Endothelial cell (in vitro differentiated cells): Measurements from ENCODE around the gene CHID1. TPM values are rescaled to one million over a fixed set of nuclear protein-coding genes. Genes with fewer than 3 reads are reported as not detected.

Experiments
- DNase-seq: peaks from one replicate; pipeline ENCODE4 v3.0.0; 2021; ENCODE audit warnings: low spot score
- H3K27ac Mint-ChIP-seq: one replicate; pipeline ENCODE4 v1.8.0; 2021; ENCODE audit warnings: mixed read lengths, inconsistent platforms; ENCODE audit not compliant: unreplicated experiment
- H3K27me3 Mint-ChIP-seq: one replicate; pipeline ENCODE4 v1.8.0; 2021; ENCODE audit warnings: mild to moderate bottlenecking, moderate library complexity, mixed read lengths, inconsistent platforms; ENCODE audit not compliant: unreplicated experiment
- H3K36me3 Mint-ChIP-seq: one replicate; pipeline ENCODE4 v1.8.0; 2021; ENCODE audit warnings: mild to moderate bottlenecking, low read depth, mixed read lengths, inconsistent platforms; ENCODE audit not compliant: unreplicated experiment
- H3K4me1 Mint-ChIP-seq: one replicate; pipeline ENCODE4 v1.8.0; 2021; ENCODE audit warnings: mild to moderate bottlenecking, mixed read lengths, inconsistent platforms; ENCODE audit not compliant: unreplicated experiment
- H3K4me3 Mint-ChIP-seq: one replicate; pipeline ENCODE4 v1.8.0; 2021; ENCODE audit warnings: mild to moderate bottlenecking, mixed read lengths, inconsistent platforms; ENCODE audit not compliant: unreplicated experiment
- H3K9me3 Mint-ChIP-seq: one replicate; pipeline ENCODE4 v1.8.0; 2021; ENCODE audit warnings: mixed read lengths, inconsistent platforms; ENCODE audit not compliant: unreplicated experiment
- CTCF ChIP-seq: fragments of 200-600 bp; sonication (generic); IDR thresholded peaks from one replicate; pipeline ENCODE4 v1.5.0; 2021; ENCODE audit warnings: antibody characterized with exemption; ENCODE audit not compliant: unreplicated experiment
- total RNA-seq: library from RNA; stranded (reverse); fragmentation: NEBNext Ultra II Directional; extraction: Animal tissue kit (Norgen Biotek cat#: 25700); gene quantifications from one replicate; pipeline ENCODE4 v1.2.1, GENCODE V29; 2021; ENCODE audit not compliant: unreplicated experiment

The CHID1 gene
- total RNA-seq, 1 donor from 2014 or later, result 69.3 TPM

DNA sequence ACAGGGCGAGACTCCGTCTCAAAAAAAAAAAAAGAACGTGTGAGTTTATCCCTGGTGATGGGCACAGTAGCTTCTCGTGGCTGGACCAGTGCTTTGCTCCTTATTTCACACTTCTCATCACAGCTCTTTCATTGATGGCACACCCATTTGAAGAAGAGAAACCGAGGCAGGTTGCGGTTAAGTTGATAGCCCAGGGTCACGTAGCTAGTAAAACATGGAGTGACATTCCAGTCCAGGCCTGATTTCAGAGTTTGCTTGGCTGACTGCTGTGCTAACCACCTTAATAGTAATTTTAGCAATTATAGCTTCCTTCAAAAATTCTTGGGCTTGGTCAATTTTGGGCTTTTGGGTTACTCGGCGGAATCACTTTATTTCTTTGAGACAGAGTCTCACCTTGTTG is 40.9 kb upstream of the CHID1 start:
- Mint-ChIP-seq H3K27me3 (peaks cover 7% of the 10 kb centered on the region), H3K4me1 (peaks cover 28% of the 10 kb centered on the region), H3K36me3 (peaks cover 43% of the 10 kb centered on the region), H3K4me3 (no peak overlapping the region), H3K9me3 (no peaks in the 10 kb centered on the region), H3K27ac (no peak overlapping the region)
- DNase-seq, result no peak
- TF ChIP-seq CTCF, result no peak

DNA sequence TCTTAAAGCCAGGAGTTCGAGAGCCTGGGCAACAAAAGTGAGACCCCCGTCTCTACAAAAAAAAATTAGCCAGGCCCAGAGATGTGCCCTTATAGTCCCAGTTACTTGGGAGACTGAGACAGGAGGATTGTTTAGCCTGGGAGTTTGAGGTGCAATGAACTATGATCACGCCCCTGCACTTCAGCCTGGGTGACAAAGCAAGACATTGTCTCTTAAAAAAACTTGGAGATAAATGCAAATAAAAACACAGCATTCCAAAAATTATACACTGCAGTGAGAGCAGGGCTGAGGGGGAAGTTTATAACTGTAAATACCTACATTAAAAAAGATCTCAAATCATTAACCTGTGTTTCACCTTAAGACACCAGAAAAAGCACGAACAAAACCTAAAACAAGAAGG is 37.1 kb upstream of the CHID1 start:
- peaks cover 53% of the 10 kb centered on the region for H3K36me3 Mint-ChIP-seq
- peaks cover 7% of the 10 kb centered on the region for H3K27me3 Mint-ChIP-seq
- peaks cover 34% of the 10 kb centered on the region for H3K4me1 Mint-ChIP-seq
- peak overlapping the region; percentile 25 for H3K4me3 Mint-ChIP-seq
- no peak overlapping the region for H3K27ac Mint-ChIP-seq
- TF ChIP-seq CTCF, result no peak
- no peaks in the 10 kb centered on the region for H3K9me3 Mint-ChIP-seq
- DNase-seq, result no peak

GRCh38 chr11:945986-946385 is 35.4 kb upstream of the CHID1 start:
- DNase-seq, result no peak
- TF ChIP-seq CTCF, result no peak
- Mint-ChIP-seq H3K36me3 (peaks cover 59% of the 10 kb centered on the region), H3K27ac (peak overlapping the region; percentile 54), H3K9me3 (no peaks in the 10 kb centered on the region), H3K4me3 (peak overlapping the region; percentile 8), H3K27me3 (peaks cover 10% of the 10 kb centered on the region), H3K4me1 (peaks cover 39% of the 10 kb centered on the region)

GRCh38 chr11:944711-945470 is 34.3 kb upstream of the CHID1 start:
- Mint-ChIP-seq H3K4me3 (peak overlapping the region; percentile 72), H3K9me3 (no peaks in the 10 kb centered on the region), H3K36me3 (peaks cover 57% of the 10 kb centered on the region), H3K27me3 (peaks cover 10% of the 10 kb centered on the region), H3K4me1 (peaks cover 49% of the 10 kb centered on the region), H3K27ac (peak overlapping the region; percentile 67)
- DNase-seq, result no peak
- no peak for TF ChIP-seq CTCF

GRCh38 chr11:942823-943222 is 32.2 kb upstream of the CHID1 start:
- Mint-ChIP-seq H3K36me3 (peaks cover 47% of the 10 kb centered on the region), H3K27ac (peak overlapping the region; percentile 80), H3K9me3 (no peaks in the 10 kb centered on the region), H3K4me1 (peaks cover 64% of the 10 kb centered on the region), H3K4me3 (peak overlapping the region; percentile 89), H3K27me3 (peaks cover 12% of the 10 kb centered on the region)
- TF ChIP-seq CTCF, result no peak
- no peak for DNase-seq
